Gastrocnemius medialis (tissue), 4 donors: ENCODE measurements around the gene PTMS. TPM values are rescaled to one million over a fixed set of nuclear protein-coding genes. Genes with fewer than 3 reads are reported as not detected.
A peak's percentile ranks its signal among the peaks of the same experiment; 100 is the strongest.

Source experiments
- ATAC-seq, 2 donors: fragments of 150-250 bp; one replicate each; pipeline ENCODE4 v1.9.1; 2016
- DNase-seq, 2 donors: peaks; one replicate each; pipeline ENCODE4 v3.0.0-alpha.2; 2019
- H3K27ac ChIP-seq, 4 donors: fragments of 200-600 bp; sonication (generic); 1 replicate in 1 of 4; 2 replicates in 3 of 4; pipeline ENCODE4 v1.5.1; 2016 to 2018; ENCODE audit warnings: mild to moderate bottlenecking in 2 of 4, moderate library complexity in 1 of 4
- H3K27me3 ChIP-seq, 3 donors: fragments of 200-600 bp; sonication (generic) in 2 of 3; 1 replicate in 1 of 3; 2 replicates in 2 of 3; pipeline versions ENCODE4 v1.5.1 to v1.6.0; 2016 to 2019; ENCODE audit warnings: mild to moderate bottlenecking in 1 of 3, moderate library complexity in 1 of 3
- H3K36me3 ChIP-seq, 2 donors: fragments of 200-600 bp; sonication (generic) in 1 of 2; one replicate each; pipeline ENCODE4 v1.5.1; 2017 to 2018
- H3K4me1 ChIP-seq, 2 donors: fragments of 200-600 bp; sonication (generic) in 1 of 2; one replicate each; pipeline ENCODE4 v1.5.1; 2016 to 2017; ENCODE audit warnings: mild to moderate bottlenecking in 2 of 2
- H3K4me3 ChIP-seq, 4 donors: fragments of 200-600 bp; sonication (generic) in 3 of 4; 1 replicate in 1 of 4; 2 replicates in 3 of 4; pipeline ENCODE4 v1.5.1; 2016 to 2019; ENCODE audit warnings: mild to moderate bottlenecking in 2 of 4
- H3K9me3 ChIP-seq, 3 donors: fragments of 200-600 bp; sonication (generic) in 2 of 3; 1 replicate in 1 of 3; 2 replicates in 2 of 3; pipeline ENCODE4 v1.5.1; 2016 to 2019
- POLR2A ChIP-seq, 2 donors: fragments of 450-650 bp; IDR thresholded peaks; one replicate each; pipeline ENCODE4 v1.6.1; 2017; ENCODE audit warnings: antibody characterized with exemption in 2 of 2, mild to moderate bottlenecking in 2 of 2, moderate library complexity in 2 of 2
- in situ Hi-C, 4 donors: fragments of 200-750 bp; cut with MboI; loops; one replicate each; pipeline versions ENCODE4 v1.15.0 to v1.8.0; 2017; ENCODE audit warnings: low sequenced_read_pairs in 4 of 4
- intact Hi-C: fragments of 100-400 bp; cut with DNase I; formaldehyde crosslinking; loops from one replicate; pipeline ENCODE4 v1.15.1; 2023; ENCODE audit warnings: low total_unique reads
- total RNA-seq, 4 donors: library from RNA; depleted of rRNA; stranded (reverse); fragments of >200 nt; gene quantifications; one replicate each; pipeline versions ENCODE4 v1.1.0 to v1.2.3, GENCODE V29; 2016
- TF ChIP-seq, protein P1 (sequence below), 5 experiments: fragments of 450-650 bp in 3 of 5; fragments of 200-600 bp in 2 of 5; sonication (generic) in 2 of 5; IDR thresholded peaks in 4 of 5; conservative IDR thresholded peaks in 1 of 5; 1 replicate in 4 of 5; 2 replicates in 1 of 5; pipeline ENCODE4 v1.5.1; 2016 to 2019; ENCODE audit warnings: antibody characterized with exemption in 5 of 5, mild to moderate bottlenecking in 3 of 5, moderate library complexity in 3 of 5

Gene PTMS
- total RNA-seq, 4 donors from 2014 or later = 15.0 to 40.4 (median 31.5) TPM

DNA sequence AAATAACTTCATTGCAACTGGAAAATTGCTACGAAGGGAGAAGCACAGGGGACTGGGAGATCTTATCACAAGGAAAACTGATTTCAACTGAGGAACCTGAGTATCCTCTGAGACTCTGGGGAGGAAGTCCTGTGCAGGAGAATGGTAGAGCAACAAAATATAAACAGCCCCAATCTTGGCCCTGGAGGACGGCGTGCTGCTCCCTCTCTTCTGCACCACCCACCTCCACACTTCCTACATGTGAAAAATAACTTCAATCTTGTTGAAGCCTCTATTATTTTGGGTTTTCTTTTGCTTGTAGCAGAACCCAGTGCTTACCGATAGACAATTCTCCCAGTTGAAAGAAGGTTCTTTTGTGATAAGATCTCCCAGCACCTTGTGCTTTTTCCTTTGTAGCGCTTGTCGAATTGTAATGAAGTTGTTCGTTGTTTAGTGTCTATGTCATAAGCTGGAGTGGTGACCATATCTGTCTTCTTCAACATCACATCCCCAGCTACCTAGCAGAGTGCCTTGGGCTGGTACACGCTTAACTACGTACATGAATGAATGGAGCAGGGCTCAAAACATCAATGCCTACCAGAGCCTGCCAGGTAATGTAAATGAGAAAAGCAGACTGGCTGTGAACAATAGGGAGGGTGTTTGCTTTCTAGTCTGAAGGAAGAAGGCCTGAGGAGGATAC, 20.4 kb downstream of the PTMS start:
- H3K36me3 ChIP-seq = no peaks in the 10 kb centered on the region
- H3K4me1 ChIP-seq = no peaks in the 10 kb centered on the region
- H3K4me3 ChIP-seq = no peak overlapping the region
- H3K27me3 ChIP-seq = no peaks in the 10 kb centered on the region
- no peak overlapping the region for H3K27ac ChIP-seq
- H3K9me3 ChIP-seq = no peaks in the 10 kb centered on the region
- DNase-seq (no peak), ATAC-seq (no peak)
- in situ Hi-C loops = no loop called here
- intact Hi-C loops = no loop called here
- TF ChIP-seq, protein P1, sequence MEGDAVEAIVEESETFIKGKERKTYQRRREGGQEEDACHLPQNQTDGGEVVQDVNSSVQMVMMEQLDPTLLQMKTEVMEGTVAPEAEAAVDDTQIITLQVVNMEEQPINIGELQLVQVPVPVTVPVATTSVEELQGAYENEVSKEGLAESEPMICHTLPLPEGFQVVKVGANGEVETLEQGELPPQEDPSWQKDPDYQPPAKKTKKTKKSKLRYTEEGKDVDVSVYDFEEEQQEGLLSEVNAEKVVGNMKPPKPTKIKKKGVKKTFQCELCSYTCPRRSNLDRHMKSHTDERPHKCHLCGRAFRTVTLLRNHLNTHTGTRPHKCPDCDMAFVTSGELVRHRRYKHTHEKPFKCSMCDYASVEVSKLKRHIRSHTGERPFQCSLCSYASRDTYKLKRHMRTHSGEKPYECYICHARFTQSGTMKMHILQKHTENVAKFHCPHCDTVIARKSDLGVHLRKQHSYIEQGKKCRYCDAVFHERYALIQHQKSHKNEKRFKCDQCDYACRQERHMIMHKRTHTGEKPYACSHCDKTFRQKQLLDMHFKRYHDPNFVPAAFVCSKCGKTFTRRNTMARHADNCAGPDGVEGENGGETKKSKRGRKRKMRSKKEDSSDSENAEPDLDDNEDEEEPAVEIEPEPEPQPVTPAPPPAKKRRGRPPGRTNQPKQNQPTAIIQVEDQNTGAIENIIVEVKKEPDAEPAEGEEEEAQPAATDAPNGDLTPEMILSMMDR (IDR thresholded peaks at IDR 0.05 in 4 of 5, conservative IDR thresholded peaks at IDR 0.05 in 1 of 5) = no peak
- no peak for TF ChIP-seq POLR2A (IDR thresholded peaks at IDR 0.05)

DNA sequence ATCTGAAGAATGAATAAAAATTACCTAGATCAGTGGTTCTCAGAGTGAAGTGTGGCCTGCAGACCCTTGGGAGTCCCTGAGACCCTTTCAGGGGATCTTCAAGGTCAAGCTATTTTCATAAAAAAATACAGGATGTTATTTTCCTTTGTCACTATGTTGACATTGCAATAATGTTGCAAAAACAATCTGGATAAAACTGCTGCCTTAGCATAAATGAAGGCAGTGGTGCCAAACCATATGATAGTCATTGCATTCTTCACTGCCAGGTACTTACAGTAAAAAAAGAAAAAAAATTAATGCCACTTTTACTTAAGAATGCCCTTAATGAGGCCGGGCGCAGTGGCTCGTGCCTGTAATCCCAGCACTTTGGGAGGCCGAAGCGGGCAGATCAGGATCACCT, 21.1 kb downstream of the PTMS start:
- intact Hi-C loops (no loop called here), in situ Hi-C loops (no loop called here)
- H3K36me3 ChIP-seq = no peaks in the 10 kb centered on the region
- H3K4me3 ChIP-seq = no peak overlapping the region
- no peak overlapping the region for H3K27ac ChIP-seq
- H3K27me3 ChIP-seq = no peaks in the 10 kb centered on the region
- no peaks in the 10 kb centered on the region for H3K4me1 ChIP-seq
- no peaks in the 10 kb centered on the region for H3K9me3 ChIP-seq
- no peak for TF ChIP-seq POLR2A (IDR thresholded peaks at IDR 0.05)
- TF ChIP-seq, protein P1 (IDR thresholded peaks at IDR 0.05 in 4 of 5, conservative IDR thresholded peaks at IDR 0.05 in 1 of 5) = no peak
- DNase-seq = no peak
- no peak for ATAC-seq

DNA sequence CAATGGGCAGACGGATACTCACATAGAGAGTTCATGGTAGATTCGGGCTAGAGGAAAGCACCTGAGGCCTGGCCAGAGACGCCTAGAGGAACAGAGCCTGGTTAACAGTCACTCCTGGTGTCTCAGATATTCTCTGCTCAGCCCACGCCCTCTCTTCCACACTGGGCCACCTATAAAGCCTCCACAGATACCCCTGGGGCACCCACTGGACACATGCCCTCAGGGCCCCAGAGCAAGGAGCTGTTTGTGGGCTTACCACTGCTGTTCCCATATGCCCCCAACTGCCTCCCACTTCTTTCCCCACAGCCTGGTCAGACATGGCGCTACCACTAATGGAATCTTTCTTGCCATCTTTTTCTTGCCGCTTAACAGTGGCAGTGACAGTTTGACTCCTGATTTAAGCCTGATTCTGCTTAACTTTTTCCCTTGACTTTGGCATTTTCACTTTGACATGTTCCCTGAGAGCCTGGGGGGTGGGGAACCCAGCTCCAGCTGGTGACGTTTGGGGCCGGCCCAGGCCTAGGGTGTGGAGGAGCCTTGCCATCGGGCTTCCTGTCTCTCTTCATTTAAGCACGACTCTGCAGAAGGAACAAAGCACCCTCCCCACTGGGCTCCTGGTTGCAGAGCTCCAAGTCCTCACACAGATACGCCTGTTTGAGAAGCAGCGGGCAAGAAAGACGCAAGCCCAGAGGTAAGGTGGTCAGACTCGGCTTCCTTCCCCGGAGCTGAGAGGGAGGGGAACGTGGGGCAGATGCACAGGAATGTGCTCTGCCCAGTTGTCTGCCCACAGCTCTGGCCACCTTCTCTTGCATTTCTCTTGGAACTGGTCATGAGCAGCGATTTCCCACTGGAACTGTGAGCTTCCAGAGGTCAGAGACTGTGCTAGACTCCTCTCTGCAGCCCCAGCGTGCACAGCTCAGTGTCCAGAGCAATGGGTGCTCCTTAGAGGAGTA, 23.1 kb downstream of the PTMS start, which contains the start of gene CD4:
CD4 (plus strand) TSS at position 557 of the 953 bp plus-strand sequence. CDS start 10,611 bp downstream, outside the sequence.
- TF ChIP-seq, protein P1 (IDR thresholded peaks at IDR 0.05 in 4 of 5, conservative IDR thresholded peaks at IDR 0.05 in 1 of 5) = no peak
- peak in 1 of 2 donors; percentile 30 for TF ChIP-seq POLR2A (IDR thresholded peaks at IDR 0.05)
- Histone ChIP-seq H3K27me3 (no peaks in the 10 kb centered on the region), H3K4me1 (no peaks in the 10 kb centered on the region), H3K36me3 (no peaks in the 10 kb centered on the region), H3K4me3 (peak within 1 kb of the TSS in 1 of 4 donors; percentile 20), H3K27ac (no peak within 1 kb of the TSS), H3K9me3 (no peaks in the 10 kb centered on the region)
- DNase-seq = peak; percentile 39 to 51
- intact Hi-C loops = no loop called here
- in situ Hi-C loops = no loop called here
- peak in 1 of 2 donors; percentile 21 for ATAC-seq

DNA sequence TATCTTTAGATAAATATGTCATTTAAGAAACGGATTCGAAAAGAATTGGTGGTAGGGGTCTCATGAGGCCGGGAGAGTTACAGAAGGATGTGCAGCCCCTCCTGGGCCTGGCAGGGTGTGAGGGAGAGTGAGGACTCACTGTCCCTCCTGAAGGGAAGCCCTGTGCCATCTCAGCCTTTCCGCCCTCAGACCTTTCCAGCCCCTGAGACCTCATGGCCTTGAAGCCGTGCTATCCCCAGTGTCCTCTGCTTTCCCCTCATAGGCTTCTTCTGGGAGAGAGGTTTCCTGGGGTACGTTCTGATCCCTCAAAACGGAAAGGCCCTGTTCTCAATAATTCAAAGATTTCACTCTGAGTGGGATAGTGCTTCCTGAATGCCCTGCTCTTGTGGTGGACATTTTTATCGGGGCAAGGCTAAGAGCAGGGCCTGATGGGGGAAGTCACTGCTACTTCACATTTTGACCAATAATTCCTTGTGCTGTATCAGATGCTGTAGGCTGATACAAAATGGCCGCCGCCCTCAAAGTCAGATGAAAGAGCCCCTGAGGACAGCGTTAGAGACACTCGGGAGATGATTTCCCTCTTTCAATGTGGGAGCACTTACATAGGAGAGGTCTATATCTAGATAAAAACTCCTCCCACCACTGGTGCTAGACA, 24.5 kb downstream of the PTMS start:
- no peak for DNase-seq
- intact Hi-C loops (no loop called here), in situ Hi-C loops (no loop called here)
- TF ChIP-seq, protein P1 (IDR thresholded peaks at IDR 0.05 in 4 of 5, conservative IDR thresholded peaks at IDR 0.05 in 1 of 5) = no peak
- no peak for TF ChIP-seq POLR2A (IDR thresholded peaks at IDR 0.05)
- peaks cover 0 to under 1% (median 0%) of the 10 kb centered on the region in 3 donors for H3K27me3 ChIP-seq
- H3K4me1 ChIP-seq = no peaks in the 10 kb centered on the region
- no peaks in the 10 kb centered on the region for H3K9me3 ChIP-seq
- no peak overlapping the region for H3K4me3 ChIP-seq
- H3K27ac ChIP-seq = no peak overlapping the region
- no peak for ATAC-seq
- no peaks in the 10 kb centered on the region for H3K36me3 ChIP-seq
